Esophagus squamous epithelium (tissue), 5 donors: ENCODE results near the gene ELMO1. TPM values are rescaled to one million over a fixed set of nuclear protein-coding genes. Genes with fewer than 3 reads are reported as not detected.

Source experiments
- DNase-seq: peaks from one replicate; lab custom pipeline; 2025; lab: John Stamatoyannopoulos, UW
- H3K27ac ChIP-seq, 4 donors: fragments of 200-600 bp; sonication (generic); one replicate each; pipeline ENCODE4 v1.5.1; 2016 to 2019; ENCODE audit warnings: mild to moderate bottlenecking in 1 of 4
- H3K27me3 ChIP-seq, 4 donors: fragments of 200-600 bp; sonication (generic); 1 replicate in 3 of 4; 2 replicates in 1 of 4; pipeline versions ENCODE4 v1.5.1 to v1.6.0; 2017 to 2021; ENCODE audit warnings: antibody characterized with exemption in 1 of 4
- H3K36me3 ChIP-seq, 3 donors: fragments of 200-600 bp; sonication (generic); one replicate each; pipeline ENCODE4 v1.5.1; 2016 to 2019
- H3K4me1 ChIP-seq, 3 donors: fragments of 200-600 bp; sonication (generic); one replicate each; pipeline ENCODE4 v1.5.1; 2017 to 2019
- H3K4me3 ChIP-seq, 4 donors: fragments of 200-600 bp; sonication (generic); 1 replicate in 3 of 4; 2 replicates in 1 of 4; pipeline ENCODE4 v1.5.1; 2016 to 2019; ENCODE audit warnings: mild to moderate bottlenecking in 2 of 4, moderate library complexity in 1 of 4
- H3K9me3 ChIP-seq, 3 donors: fragments of 200-600 bp; sonication (generic); one replicate each; pipeline ENCODE4 v1.5.1; 2016 to 2019
- CTCF ChIP-seq, 6 experiments: fragments of 450-650 bp in 4 of 6; fragments of 200-600 bp in 2 of 6; sonication (generic) in 2 of 6; IDR thresholded peaks; one replicate each; pipeline ENCODE4 v1.5.1; 2016 to 2019; ENCODE audit warnings: antibody characterized with exemption in 6 of 6, mild to moderate bottlenecking in 4 of 6, moderate library complexity in 4 of 6
- POLR2A ChIP-seq, 4 donors: fragments of 450-650 bp; IDR thresholded peaks; one replicate each; pipeline ENCODE4 v1.6.1; 2017; ENCODE audit warnings: antibody characterized with exemption in 4 of 4, mild to moderate bottlenecking in 4 of 4, moderate library complexity in 3 of 4
- WGBS, 2 donors: methylation state at CpG; one replicate each; pipeline ENCODE4 v1.1.5; 2018; 5-methylcytosine and 5-hydroxymethylcytosine counted together
- intact Hi-C: fragments of 100-400 bp; cut with DNase I; formaldehyde crosslinking; loops from one replicate; pipeline ENCODE4 v1.15.0; 2022
- total RNA-seq, 4 donors: library from RNA; depleted of rRNA; stranded (reverse); fragments of >200 nt; gene quantifications; one replicate each; pipeline ENCODE4 v1.1.0, GENCODE V29; 2016
- donor health status: DM: yes; HTN: yes; CAD: no.

ELMO1 gene
- total RNA-seq, 4 donors from 2014 or later, result 0.68 to 36.6 (median 11.8) TPM

DNA sequence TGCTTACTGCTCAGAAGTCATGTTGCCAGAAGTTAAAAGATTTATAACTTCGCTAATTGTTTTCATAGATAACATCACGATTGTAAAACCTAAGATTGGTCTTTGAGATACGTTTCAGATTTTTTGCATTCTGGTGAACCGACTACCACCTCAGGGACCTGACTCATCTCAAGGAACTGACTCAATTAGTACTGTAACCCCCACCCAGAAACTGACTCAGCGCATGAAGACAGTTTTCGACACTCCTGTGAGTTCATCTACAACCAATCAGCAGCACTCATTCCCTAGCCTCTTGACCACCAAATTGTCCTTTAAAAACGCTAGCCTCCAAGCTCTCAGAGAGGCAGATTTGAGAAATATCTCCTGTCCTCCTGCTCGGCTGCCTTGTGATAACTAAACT is 72.3 kb downstream of the ELMO1 start:
- Histone ChIP-seq H3K36me3 (no peaks in the 10 kb centered on the region), H3K4me3 (no peak overlapping the region), H3K27me3 (no peaks in the 10 kb centered on the region), H3K4me1 (no peaks in the 10 kb centered on the region), H3K27ac (no peak overlapping the region), H3K9me3 (peaks cover 0 to 15% (median 3%) of the 10 kb centered on the region in 3 donors)
- 71 to 74% methylated on average over 8 of the region's 8 CpGs for WGBS, 2 donors
- TF ChIP-seq CTCF (IDR thresholded peaks at IDR 0.05), result no peak
- no peak for TF ChIP-seq POLR2A (IDR thresholded peaks at IDR 0.05)
- intact Hi-C loops, result no loop called here
- DNase-seq, result no peak

GRCh38 chr7:37372750-37373149 is 75.9 kb downstream of the ELMO1 start:
- WGBS, 2 donors, result 79 to 97% methylated on average over 3 of the region's 3 CpGs
- TF ChIP-seq POLR2A (IDR thresholded peaks at IDR 0.05), result no peak
- no peak for TF ChIP-seq CTCF (IDR thresholded peaks at IDR 0.05)
- Histone ChIP-seq H3K4me1 (no peaks in the 10 kb centered on the region), H3K9me3 (peaks cover 0 to 15% (median 3%) of the 10 kb centered on the region in 3 donors), H3K4me3 (no peak overlapping the region), H3K36me3 (no peaks in the 10 kb centered on the region), H3K27me3 (no peaks in the 10 kb centered on the region), H3K27ac (no peak overlapping the region)
- intact Hi-C loops, result no loop called here
- DNase-seq, result no peak

DNA sequence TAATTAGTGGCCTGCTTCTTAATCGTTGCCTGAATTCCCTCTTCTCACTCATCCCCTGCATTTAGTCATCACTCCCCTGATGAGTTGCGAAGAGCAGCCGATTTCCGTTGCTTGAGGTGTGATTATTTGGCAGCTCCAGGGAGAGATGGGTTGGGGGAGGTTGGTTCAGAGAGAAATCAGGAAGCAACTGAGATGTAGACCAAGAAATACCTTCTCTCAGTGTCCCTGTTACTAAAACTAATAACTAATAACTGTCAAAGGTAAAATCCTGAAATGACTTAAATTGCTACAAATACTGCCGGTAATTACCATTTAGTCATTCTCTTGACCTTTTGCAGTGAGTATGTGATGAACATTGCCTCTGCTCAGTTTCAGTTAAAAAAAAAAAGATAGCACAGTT is 76.9 kb downstream of the ELMO1 start:
- TF ChIP-seq CTCF (IDR thresholded peaks at IDR 0.05) (no peak), POLR2A (IDR thresholded peaks at IDR 0.05) (no peak)
- intact Hi-C loops, result no loop called here
- H3K27ac ChIP-seq, result no peak overlapping the region
- DNase-seq, result no peak
- WGBS, 2 donors, result 64 to 70% methylated on average over 5 of the region's 5 CpGs
- peaks cover 0 to under 1% (median 0%) of the 10 kb centered on the region in 3 donors for H3K4me1 ChIP-seq
- no peaks in the 10 kb centered on the region for H3K27me3 ChIP-seq
- peaks cover 0 to 13% (median 3%) of the 10 kb centered on the region in 3 donors for H3K9me3 ChIP-seq
- H3K4me3 ChIP-seq, result no peak overlapping the region
- H3K36me3 ChIP-seq, result no peaks in the 10 kb centered on the region

- TF ChIP-seq CTCF (IDR thresholded peaks at IDR 0.05) (no peak), POLR2A (IDR thresholded peaks at IDR 0.05) (no peak)
- DNase-seq, result no peak
- no peak overlapping the region for H3K27ac ChIP-seq
Measured at GRCh38 chr7:37369906-37370305, 78.8 kb downstream of the ELMO1 start.

GRCh38 chr7:37368540-37368939 is 80.1 kb downstream of the ELMO1 start:
- no peaks in the 10 kb centered on the region for H3K27me3 ChIP-seq
- peaks cover 0 to 3% (median 0%) of the 10 kb centered on the region in 3 donors for H3K4me1 ChIP-seq
- WGBS, 2 donors, result 41 to 62% methylated on average over 1 of the region's 1 CpG
- no peaks in the 10 kb centered on the region for H3K36me3 ChIP-seq
- no peak for DNase-seq
- H3K27ac ChIP-seq, result no peak overlapping the region
- no peak for TF ChIP-seq CTCF (IDR thresholded peaks at IDR 0.05)
- no peak for TF ChIP-seq POLR2A (IDR thresholded peaks at IDR 0.05)
- H3K4me3 ChIP-seq, result no peak overlapping the region
- intact Hi-C loops, result no loop called here
- no peaks in the 10 kb centered on the region for H3K9me3 ChIP-seq

More at GRCh38 chr7:37369906-37370305, 78.8 kb downstream of the ELMO1 start:
- 75 to 76% methylated on average over 4 of the region's 4 CpGs for WGBS, 2 donors
- no peak overlapping the region for H3K4me3 ChIP-seq
- peaks cover 0 to 3% (median 0%) of the 10 kb centered on the region in 3 donors for H3K4me1 ChIP-seq
- H3K27me3 ChIP-seq, result no peaks in the 10 kb centered on the region
- no peaks in the 10 kb centered on the region for H3K9me3 ChIP-seq
- intact Hi-C loops, result no loop called here
- H3K36me3 ChIP-seq, result no peaks in the 10 kb centered on the region
